Ascending aorta (tissue), 2 donors: Measurements from ENCODE around the gene TBL3. TPM values are rescaled to one million over a fixed set of nuclear protein-coding genes. Genes with fewer than 3 reads are reported as not detected.

Experiments
- DNase-seq, 2 donors: peaks; one replicate each; pipeline ENCODE4 v3.0.0-alpha.2; 2019; ENCODE audit warnings: low spot score in 2 of 2
- H3K27ac ChIP-seq, 2 donors: fragments of 200-600 bp; sonication (generic); one replicate each; pipeline ENCODE4 v1.5.1; 2016 to 2017; ENCODE audit warnings: mild to moderate bottlenecking in 1 of 2
- H3K27me3 ChIP-seq: fragments of 200-600 bp; sonication (generic); one replicate; pipeline ENCODE4 v1.5.1; 2017
- H3K36me3 ChIP-seq, 2 donors: fragments of 200-600 bp; sonication (generic); one replicate each; pipeline ENCODE4 v1.5.1; 2016
- H3K4me1 ChIP-seq, 2 donors: fragments of 200-600 bp; sonication (generic); one replicate each; pipeline ENCODE4 v1.5.1; 2016 to 2017; ENCODE audit warnings: mild to moderate bottlenecking in 1 of 2
- H3K4me3 ChIP-seq, 2 donors: fragments of 200-600 bp; sonication (generic); one replicate each; pipeline ENCODE4 v1.5.1; 2016 to 2017; ENCODE audit warnings: mild to moderate bottlenecking in 1 of 2
- H3K9me3 ChIP-seq, 2 donors: fragments of 200-600 bp; sonication (generic); one replicate each; pipeline ENCODE4 v1.5.1; 2016
- CTCF ChIP-seq, 3 experiments: fragments of 200-600 bp in 2 of 3; fragments of 450-650 bp in 1 of 3; sonication (generic) in 2 of 3; IDR thresholded peaks; one replicate each; pipeline ENCODE4 v1.5.1; 2016 to 2019; ENCODE audit warnings: antibody characterized with exemption in 3 of 3, mild to moderate bottlenecking in 1 of 3, moderate library complexity in 1 of 3
- intact Hi-C: fragments of 100-400 bp; cut with DNase I; formaldehyde crosslinking; loops from one replicate; pipeline ENCODE4 v1.15.1; 2023
- total RNA-seq: library from RNA; depleted of rRNA; stranded (reverse); fragments of >200 nt; gene quantifications from one replicate; pipeline ENCODE4 v1.1.0, GENCODE V29; 2016

Gene TBL3
- total RNA-seq, 1 donor from 2014 or later = 55.7 TPM

- Histone ChIP-seq H3K27ac (no peak overlapping the region), H3K4me1 (peaks cover 13 to 23% of the 10 kb centered on the region in 2 donors), H3K4me3 (peak overlapping the region; percentile 54 to 65), H3K36me3 (peaks cover under 1 to 3% of the 10 kb centered on the region in 2 donors), H3K9me3 (no peaks in the 10 kb centered on the region), H3K27me3 (peaks cover 16% of the 10 kb centered on the region)
- no peak for DNase-seq
- intact Hi-C loops = no loop called here
- TF ChIP-seq CTCF (IDR thresholded peaks at IDR 0.05) = no peak
Measured at GRCh38 chr16:1991588-1991947, 19.7 kb downstream of the TBL3 start.

GRCh38 chr16:1991948-1992703 is 20.3 kb downstream of the TBL3 start:
- Histone ChIP-seq H3K9me3 (no peaks in the 10 kb centered on the region), H3K4me1 (peaks cover 13 to 23% of the 10 kb centered on the region in 2 donors), H3K27ac (no peak overlapping the region), H3K27me3 (peaks cover 16% of the 10 kb centered on the region), H3K36me3 (peaks cover 0 to 5% of the 10 kb centered on the region in 2 donors), H3K4me3 (peak overlapping the region; percentile 54 to 65)
- peak; percentile 75 to 93 for DNase-seq
- intact Hi-C loops = no loop called here
- TF ChIP-seq CTCF (IDR thresholded peaks at IDR 0.05) = no peak

GRCh38 chr16:1992704-1993317 is 21.0 kb downstream of the TBL3 start:
- intact Hi-C loops = no loop called here
- Histone ChIP-seq H3K27ac (no peak overlapping the region), H3K4me3 (peak overlapping the region; percentile 54 to 65), H3K27me3 (peaks cover 16% of the 10 kb centered on the region), H3K36me3 (peaks cover 2 to 12% of the 10 kb centered on the region in 2 donors), H3K4me1 (peaks cover 13 to 23% of the 10 kb centered on the region in 2 donors), H3K9me3 (no peaks in the 10 kb centered on the region)
- no peak for TF ChIP-seq CTCF (IDR thresholded peaks at IDR 0.05)
- DNase-seq = no peak

- intact Hi-C loops = no loop called here
Measured at GRCh38 chr16:1993731-1994131, 21.9 kb downstream of the TBL3 start.

More at GRCh38 chr16:1993731-1994131, 21.9 kb downstream of the TBL3 start:
- H3K36me3 ChIP-seq = peaks cover 11 to 21% of the 10 kb centered on the region in 2 donors
- DNase-seq = no peak
- TF ChIP-seq CTCF (IDR thresholded peaks at IDR 0.05) = no peak
- peaks cover 13 to 23% of the 10 kb centered on the region in 2 donors for H3K4me1 ChIP-seq
- H3K4me3 ChIP-seq = no peak overlapping the region
- no peaks in the 10 kb centered on the region for H3K9me3 ChIP-seq
- H3K27ac ChIP-seq = no peak overlapping the region
- peaks cover 16% of the 10 kb centered on the region for H3K27me3 ChIP-seq
